Measurements from ENCODE around the gene CDH12.
"Not testable (repeated sequence)": the region's sequence is repeated elsewhere in the genome, so short reads cannot be mapped to it uniquely, and the experiment has no call there.

The CDH12 gene

DNA sequence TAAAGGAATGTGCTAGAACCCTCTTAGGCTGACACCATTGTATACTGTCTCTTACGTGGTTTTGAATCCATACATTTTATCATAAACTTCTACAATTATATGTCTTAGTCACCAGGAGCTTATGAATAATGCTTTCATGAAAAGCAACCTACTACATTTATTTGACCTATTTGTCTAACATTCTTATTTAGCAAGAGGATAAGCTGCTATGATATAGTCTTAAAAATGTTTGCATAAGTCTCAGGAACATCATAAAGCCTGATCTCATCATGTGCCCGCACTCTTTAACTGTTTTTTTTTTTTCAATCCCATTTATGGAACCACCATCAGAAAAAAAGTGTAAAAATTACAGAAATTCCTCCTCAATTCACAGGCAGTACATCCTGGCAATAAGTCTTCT, 59.7 kb downstream of the CDH12 start:
- Histone ChIP-seq H3K36me3 (no peaks in the 10 kb centered on the region), H3K4me3 (ENCODE audit: low read depth, low read length) (no peak overlapping the region), H3K27me3 (ENCODE audit: insufficient read depth, low read depth, severe bottlenecking) (no peaks in the 10 kb centered on the region), H3K27ac (no peak overlapping the region), H3K9me3 (ENCODE audit: severe bottlenecking) (no peaks in the 10 kb centered on the region)
- DNase-seq, result no peak
- TF ChIP-seq, protein P1, sequence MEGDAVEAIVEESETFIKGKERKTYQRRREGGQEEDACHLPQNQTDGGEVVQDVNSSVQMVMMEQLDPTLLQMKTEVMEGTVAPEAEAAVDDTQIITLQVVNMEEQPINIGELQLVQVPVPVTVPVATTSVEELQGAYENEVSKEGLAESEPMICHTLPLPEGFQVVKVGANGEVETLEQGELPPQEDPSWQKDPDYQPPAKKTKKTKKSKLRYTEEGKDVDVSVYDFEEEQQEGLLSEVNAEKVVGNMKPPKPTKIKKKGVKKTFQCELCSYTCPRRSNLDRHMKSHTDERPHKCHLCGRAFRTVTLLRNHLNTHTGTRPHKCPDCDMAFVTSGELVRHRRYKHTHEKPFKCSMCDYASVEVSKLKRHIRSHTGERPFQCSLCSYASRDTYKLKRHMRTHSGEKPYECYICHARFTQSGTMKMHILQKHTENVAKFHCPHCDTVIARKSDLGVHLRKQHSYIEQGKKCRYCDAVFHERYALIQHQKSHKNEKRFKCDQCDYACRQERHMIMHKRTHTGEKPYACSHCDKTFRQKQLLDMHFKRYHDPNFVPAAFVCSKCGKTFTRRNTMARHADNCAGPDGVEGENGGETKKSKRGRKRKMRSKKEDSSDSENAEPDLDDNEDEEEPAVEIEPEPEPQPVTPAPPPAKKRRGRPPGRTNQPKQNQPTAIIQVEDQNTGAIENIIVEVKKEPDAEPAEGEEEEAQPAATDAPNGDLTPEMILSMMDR (IDR thresholded peaks at IDR 0.05; ENCODE audit: low read depth, low read length), result no peak

DNA sequence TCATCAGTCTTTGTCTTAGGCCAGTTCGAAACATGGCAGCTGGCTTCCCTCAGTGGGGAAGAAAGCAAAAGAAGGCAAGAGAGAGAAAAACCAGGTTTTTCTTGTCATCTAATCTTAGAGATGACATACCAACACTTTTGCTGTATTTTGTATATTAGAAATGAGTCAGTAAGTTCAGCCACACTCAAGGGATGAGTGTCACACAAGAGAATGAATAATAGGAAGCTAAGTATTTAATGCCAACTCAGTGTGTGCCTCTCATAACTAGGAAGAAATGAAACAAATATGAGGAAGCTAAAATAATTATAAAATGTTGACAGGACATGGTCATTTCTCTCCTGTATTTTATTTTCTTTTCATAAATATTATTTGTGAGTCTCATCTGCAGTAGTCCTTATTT, 65.3 kb downstream of the CDH12 start:
- Histone ChIP-seq H3K36me3 (no peaks in the 10 kb centered on the region), H3K9me3 (ENCODE audit: severe bottlenecking) (peaks cover 5% of the 10 kb centered on the region), H3K4me3 (ENCODE audit: low read depth, low read length) (no peak overlapping the region), H3K27ac (no peak overlapping the region), H3K27me3 (ENCODE audit: insufficient read depth, low read depth, severe bottlenecking) (no peaks in the 10 kb centered on the region)
- TF ChIP-seq, protein P1 (IDR thresholded peaks at IDR 0.05; ENCODE audit: low read depth, low read length), result no peak
- DNase-seq, result no peak

DNA sequence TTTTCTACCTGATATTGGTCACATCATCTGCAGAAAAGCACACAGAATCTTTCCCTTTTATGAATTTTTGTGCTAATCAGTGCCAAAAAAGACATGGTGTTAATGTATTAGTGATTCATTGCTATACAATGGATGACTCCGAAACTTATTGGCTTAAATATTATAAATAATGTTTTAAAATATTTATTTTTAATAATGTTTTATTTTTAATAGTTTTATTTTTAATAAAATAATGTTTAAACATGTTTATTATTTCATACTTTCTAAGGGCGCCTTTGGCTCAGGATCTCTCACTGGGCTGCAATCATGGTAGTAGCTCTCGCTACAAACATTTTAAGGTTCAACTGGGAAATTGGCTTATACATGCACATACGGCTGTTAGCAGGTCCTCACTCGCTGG, 65.7 kb downstream of the CDH12 start:
- H3K27me3 ChIP-seq (ENCODE audit: insufficient read depth, low read depth, severe bottlenecking), result no peaks in the 10 kb centered on the region
- DNase-seq, result no peak
- H3K4me3 ChIP-seq (ENCODE audit: low read depth, low read length), result no peak overlapping the region
- H3K36me3 ChIP-seq, result no peaks in the 10 kb centered on the region
- peaks cover 5% of the 10 kb centered on the region for H3K9me3 ChIP-seq (ENCODE audit: severe bottlenecking)
- H3K27ac ChIP-seq, result no peak overlapping the region
- TF ChIP-seq, protein P1 (IDR thresholded peaks at IDR 0.05; ENCODE audit: low read depth, low read length), result no peak

DNA sequence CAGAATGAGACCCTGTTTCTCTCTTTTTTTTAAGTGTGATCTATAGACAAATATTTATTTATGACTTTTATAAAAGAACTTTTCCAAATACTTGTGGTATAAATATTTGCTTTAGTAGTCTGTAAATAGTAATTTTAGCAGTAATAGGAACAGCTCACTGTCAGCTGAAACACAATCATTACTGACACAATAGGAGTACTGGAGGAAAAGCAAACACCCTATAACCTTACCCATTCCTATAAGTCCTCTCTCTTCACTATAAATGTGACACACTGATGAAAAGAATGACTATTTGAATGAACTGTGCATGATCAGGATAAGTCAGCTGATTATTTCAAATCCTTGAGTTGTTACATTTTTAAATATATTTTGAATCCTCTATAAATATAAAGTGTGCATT, 72.4 kb downstream of the CDH12 start:
- Histone ChIP-seq H3K9me3 (ENCODE audit: severe bottlenecking) (no peaks in the 10 kb centered on the region), H3K4me3 (ENCODE audit: low read depth, low read length) (no peak overlapping the region), H3K27me3 (ENCODE audit: insufficient read depth, low read depth, severe bottlenecking) (no peaks in the 10 kb centered on the region), H3K36me3 (no peaks in the 10 kb centered on the region), H3K27ac (no peak overlapping the region)
- DNase-seq, result no peak
- TF ChIP-seq, protein P1 (IDR thresholded peaks at IDR 0.05; ENCODE audit: low read depth, low read length), result no peak

DNA sequence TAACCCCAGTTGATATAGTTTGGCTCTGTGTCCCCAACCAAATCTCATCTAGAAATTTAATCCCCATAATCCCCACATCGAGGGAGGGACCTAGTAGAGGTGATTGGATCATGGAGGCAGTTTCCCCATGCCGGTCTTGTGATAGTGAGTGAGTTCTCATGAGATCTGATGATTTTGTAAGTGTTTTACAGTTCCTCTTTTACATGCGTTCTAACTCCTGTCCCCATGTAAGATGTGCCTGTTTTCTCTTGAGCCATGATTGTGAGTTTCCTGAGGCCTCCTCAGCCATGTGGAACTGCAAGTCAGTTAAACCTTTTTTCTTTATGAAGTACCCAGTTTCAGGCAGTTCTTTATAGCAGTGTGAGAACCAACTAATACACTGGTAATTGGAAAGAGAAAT, 73.6 kb downstream of the CDH12 start:
- no peaks in the 10 kb centered on the region for H3K27me3 ChIP-seq (ENCODE audit: insufficient read depth, low read depth, severe bottlenecking)
- TF ChIP-seq, protein P1 (IDR thresholded peaks at IDR 0.05; ENCODE audit: low read depth, low read length), result no peak
- DNase-seq, result no peak
- no peak overlapping the region for H3K4me3 ChIP-seq (ENCODE audit: low read depth, low read length)
- no peaks in the 10 kb centered on the region for H3K36me3 ChIP-seq
- H3K9me3 ChIP-seq (ENCODE audit: severe bottlenecking), result no peaks in the 10 kb centered on the region
- no peak overlapping the region for H3K27ac ChIP-seq

DNA sequence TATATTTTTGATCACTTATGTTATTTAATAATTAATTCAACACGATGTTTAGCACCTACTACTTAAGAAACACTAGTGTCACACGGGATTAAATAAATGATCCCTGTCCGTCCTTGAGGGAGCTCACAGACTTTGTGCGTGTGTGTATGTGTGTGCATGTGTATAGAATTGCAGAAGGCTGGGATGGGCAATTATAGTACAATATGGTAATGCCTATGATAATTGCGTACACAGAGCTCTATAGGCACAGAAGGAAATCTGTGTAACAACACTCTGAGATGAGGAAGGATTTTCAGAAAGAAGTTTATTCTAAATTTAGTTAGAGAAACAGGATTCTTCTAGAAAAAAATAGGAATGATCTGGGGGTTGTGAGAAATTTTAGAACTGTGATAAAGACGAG, 76.9 kb downstream of the CDH12 start:
- no peak for DNase-seq
- H3K27me3 ChIP-seq (ENCODE audit: insufficient read depth, low read depth, severe bottlenecking), result no peaks in the 10 kb centered on the region
- no peaks in the 10 kb centered on the region for H3K36me3 ChIP-seq
- no peak overlapping the region for H3K27ac ChIP-seq
- H3K4me3 ChIP-seq (ENCODE audit: low read depth, low read length), result no peak overlapping the region
- TF ChIP-seq, protein P1 (IDR thresholded peaks at IDR 0.05; ENCODE audit: low read depth, low read length), result no peak
- H3K9me3 ChIP-seq (ENCODE audit: severe bottlenecking), result no peaks in the 10 kb centered on the region

DNA sequence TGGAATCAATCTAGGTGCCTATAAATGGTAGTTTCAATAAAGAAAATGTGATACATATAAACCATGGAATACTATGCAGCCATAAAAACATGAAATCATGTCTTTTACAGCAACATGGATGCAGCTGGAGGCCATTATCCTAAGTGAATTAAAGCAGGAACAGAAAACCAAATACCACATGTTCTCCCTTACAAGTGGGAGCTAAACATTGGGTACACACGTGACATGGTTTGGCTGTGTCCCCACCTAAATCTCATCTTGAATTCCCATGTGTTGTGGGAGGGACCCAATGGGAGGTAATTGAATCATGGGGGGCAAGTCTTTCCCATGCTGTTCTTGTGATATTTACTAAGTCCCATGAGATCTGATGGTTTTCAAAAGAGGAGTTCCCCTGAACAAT, 78.9 kb downstream of the CDH12 start:
- DNase-seq; H3K36me3 ChIP-seq; H3K9me3 ChIP-seq (ENCODE audit: severe bottlenecking); H3K4me3 ChIP-seq (ENCODE audit: low read depth, low read length); H3K27ac ChIP-seq; H3K27me3 ChIP-seq (ENCODE audit: insufficient read depth, low read depth, severe bottlenecking): not testable (repeated sequence)
